Measurements from ENCODE around the gene USO1. TPM values are rescaled to one million over a fixed set of nuclear protein-coding genes. Genes with fewer than 3 reads are reported as not detected.
"Not testable (repeated sequence)": the region's sequence is repeated elsewhere in the genome, so short reads cannot be mapped to it uniquely, and the experiment has no call there.

Gene USO1
- total RNA-seq, 4 donors from 2014 or later: 74.4 to 111 (median 87.9) TPM

GRCh38 chr4:75786526-75786925, 62.1 kb downstream of the USO1 start:
- Histone ChIP-seq H3K4me3 (no peak overlapping the region), H3K36me3 (peaks cover 5 to 83% of the 10 kb centered on the region in 2 donors), H3K27ac (no peak overlapping the region), H3K9me3 (no peaks in the 10 kb centered on the region), H3K27me3 (no peaks in the 10 kb centered on the region), H3K4me1 (no peaks in the 10 kb centered on the region)
- TF ChIP-seq POLR2A (IDR thresholded peaks at IDR 0.05) (no peak), EP300 (IDR thresholded peaks at IDR 0.05) (no peak), CTCF (IDR thresholded peaks at IDR 0.05) (no peak), POLR2AphosphoS5 (IDR thresholded peaks at IDR 0.05) (no peak)
- WGBS, 2 donors (ENCODE audit: low coverage in 1 of 2): 88 to 100% methylated on average over 1 of the region's 1 CpG
- no peak for ATAC-seq

GRCh38 chr4:75786938-75787337, 62.6 kb downstream of the USO1 start:
- Histone ChIP-seq H3K4me3 (no peak overlapping the region), H3K9me3 (no peaks in the 10 kb centered on the region), H3K27ac (no peak overlapping the region), H3K4me1 (no peaks in the 10 kb centered on the region), H3K36me3 (peaks cover 5 to 85% of the 10 kb centered on the region in 2 donors), H3K27me3 (no peaks in the 10 kb centered on the region)
- TF ChIP-seq POLR2AphosphoS5 (IDR thresholded peaks at IDR 0.05) (no peak), POLR2A (IDR thresholded peaks at IDR 0.05) (no peak), CTCF (IDR thresholded peaks at IDR 0.05) (no peak), EP300 (IDR thresholded peaks at IDR 0.05) (no peak)
- no peak for ATAC-seq
- 71 to 90% methylated on average over 1 of the region's 1 CpG for WGBS, 2 donors (ENCODE audit: low coverage in 1 of 2)

GRCh38 chr4:75790024-75790423, 65.6 kb downstream of the USO1 start:
- Histone ChIP-seq H3K9me3 (no peaks in the 10 kb centered on the region), H3K27me3 (no peaks in the 10 kb centered on the region), H3K27ac (no peak overlapping the region), H3K4me3 (no peak overlapping the region), H3K4me1 (no peaks in the 10 kb centered on the region), H3K36me3 (peaks cover 0 to 81% of the 10 kb centered on the region in 2 donors)
- no peak for ATAC-seq
- WGBS, 2 donors (ENCODE audit: low coverage in 1 of 2): 88 to 91% methylated on average over 1 of the region's 1 CpG
- TF ChIP-seq CTCF (IDR thresholded peaks at IDR 0.05): no peak
- no peak for TF ChIP-seq POLR2AphosphoS5 (IDR thresholded peaks at IDR 0.05)
- TF ChIP-seq EP300 (IDR thresholded peaks at IDR 0.05): no peak
- no peak for TF ChIP-seq POLR2A (IDR thresholded peaks at IDR 0.05)

GRCh38 chr4:75800972-75801371, 76.6 kb downstream of the USO1 start:
- Histone ChIP-seq H3K36me3 (peaks cover 10 to 63% of the 10 kb centered on the region in 2 donors), H3K9me3 (no peaks in the 10 kb centered on the region), H3K4me3 (no peak overlapping the region), H3K27me3 (no peaks in the 10 kb centered on the region), H3K4me1 (no peaks in the 10 kb centered on the region), H3K27ac (no peak overlapping the region)
- 75 to 94% methylated on average over 1 of the region's 1 CpG for WGBS, 2 donors (ENCODE audit: low coverage in 1 of 2)
- no peak for ATAC-seq
- TF ChIP-seq POLR2A (IDR thresholded peaks at IDR 0.05) (no peak), POLR2AphosphoS5 (IDR thresholded peaks at IDR 0.05) (no peak), EP300 (IDR thresholded peaks at IDR 0.05) (no peak), CTCF (IDR thresholded peaks at IDR 0.05) (no peak)

GRCh38 chr4:75806035-75806434, 81.7 kb downstream of the USO1 start:
- H3K27me3 ChIP-seq, H3K4me3 ChIP-seq, H3K27ac ChIP-seq, H3K4me1 ChIP-seq, ATAC-seq, H3K9me3 ChIP-seq: not testable (repeated sequence)
- peaks cover 13 to 88% of the 10 kb centered on the region in 2 donors for H3K36me3 ChIP-seq
- 85 to 94% methylated on average over 7 to 8 of the region's 8 CpGs for WGBS, 2 donors (ENCODE audit: low coverage in 1 of 2)

Data from gastroesophageal sphincter (tissue), 4 donors.